Small intestine (tissue), 7 donors: ENCODE data around the gene PLA2G4D. TPM values are rescaled to one million over a fixed set of nuclear protein-coding genes. Genes with fewer than 3 reads are reported as not detected.

Experiments
- DNase-seq, 2 donors: peaks; one replicate each; pipeline versions ENCODE4 v3.0.0 to v3.0.0-alpha.2; 2013
- FAIRE-seq: peaks from 2 replicates; lab custom pipeline; 2012; peaks lifted over from hg19 to GRCh38; lab: Jason Lieb, UNC
- H3K27ac ChIP-seq, 3 donors: one replicate each; pipeline ENCODE4 v1.5.1; 2013; ENCODE audit warnings: low read length in 2 of 3, mild to moderate bottlenecking in 2 of 3, control low read depth in 1 of 3, inconsistent platforms in 1 of 3, low read depth in 1 of 3, moderate library complexity in 1 of 3
- H3K27me3 ChIP-seq, 3 donors: one replicate each; pipeline ENCODE4 v1.6.1; 2013; ENCODE audit warnings: low read length in 3 of 3, inconsistent platforms in 1 of 3; ENCODE audit not compliant: control insufficient read depth in 3 of 3, insufficient read depth in 3 of 3
- H3K36me3 ChIP-seq, 3 donors: one replicate each; pipeline ENCODE4 v1.6.1; 2013; ENCODE audit warnings: low read length in 3 of 3, inconsistent platforms in 1 of 3, low read depth in 1 of 3, mild to moderate bottlenecking in 1 of 3, moderate library complexity in 1 of 3; ENCODE audit not compliant: control insufficient read depth in 3 of 3, insufficient read depth in 2 of 3
- H3K4me1 ChIP-seq, 3 donors: one replicate each; pipeline ENCODE4 v1.6.1; 2013; ENCODE audit warnings: low read length in 2 of 3, inconsistent platforms in 1 of 3, low read depth in 1 of 3, mild to moderate bottlenecking in 1 of 3, moderate library complexity in 1 of 3; ENCODE audit not compliant: control insufficient read depth in 3 of 3, insufficient read depth in 2 of 3
- H3K4me3 ChIP-seq, 3 donors: one replicate each; pipeline ENCODE4 v1.5.1; 2013; ENCODE audit warnings: low read length in 3 of 3, control low read depth in 1 of 3, inconsistent platforms in 1 of 3, low read depth in 1 of 3, mild to moderate bottlenecking in 1 of 3, moderate library complexity in 1 of 3
- H3K9me3 ChIP-seq, 2 donors: one replicate each; pipeline ENCODE4 v1.6.1; 2013; ENCODE audit warnings: low read depth in 1 of 2, low read length in 1 of 2; ENCODE audit not compliant: control insufficient read depth in 2 of 2, insufficient read depth in 1 of 2
- WGBS, 3 donors: extraction: QIAGEN DNeasy Blood & Tissue Kit; methylation state at CpG; one replicate each; pipeline ENCODE4 v1.1.7; 2013; 5-methylcytosine and 5-hydroxymethylcytosine counted together
- polyA plus RNA-seq, 4 donors: library from polyadenylated mRNA; stranded (reverse) in 3 of 4; unstranded in 1 of 4; fragments of 200-250 nt in 3 of 4; fragments of 120-200 nt in 1 of 4; gene quantifications; one replicate each; pipeline versions ENCODE4 v1.2.1 to v1.2.3, GENCODE V29; 2013
- donor health status: healthy with polysubstance abuse.
- donor health status: control.
- donor health status: control.
- donor health status: Bipolar disorder and iron deficiency.
- donor health status: healthy.

The PLA2G4D gene
- polyA plus RNA-seq, 4 donors, result 0.18 to 0.22 (median 0.18) TPM; not detected in 1

DNA sequence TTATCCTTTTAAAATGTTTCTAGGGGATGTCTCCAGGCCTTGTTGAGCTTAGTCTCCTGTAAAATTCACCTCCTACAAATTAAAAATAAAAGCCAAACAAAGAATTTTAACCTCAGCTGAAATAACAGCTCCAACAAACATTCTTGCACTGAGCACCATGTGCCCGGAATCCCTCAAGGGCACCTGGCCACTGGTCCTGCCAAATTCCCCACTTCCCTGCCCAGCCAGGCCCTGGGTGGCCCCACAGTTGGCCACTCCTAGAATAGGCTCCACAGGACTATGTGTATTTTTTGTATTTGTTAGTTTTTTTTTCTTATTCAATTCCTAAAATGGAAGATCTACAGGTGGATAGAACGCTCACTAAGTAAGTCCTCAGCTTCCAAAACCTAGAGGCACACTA lies 40.4 kb downstream of the PLA2G4D start:
- H3K4me3 ChIP-seq, result no peak overlapping the region
- FAIRE-seq, result no peak
- peaks cover 0 to 15% (median 0%) of the 10 kb centered on the region in 3 donors for H3K4me1 ChIP-seq
- DNase-seq, result no peak
- H3K9me3 ChIP-seq, result no peaks in the 10 kb centered on the region
- H3K36me3 ChIP-seq, result no peaks in the 10 kb centered on the region
- H3K27me3 ChIP-seq, result no peaks in the 10 kb centered on the region
- WGBS, 3 donors, result 69 to 85% (median 85%) methylated on average over 2 of the region's 2 CpGs
- H3K27ac ChIP-seq, result no peak overlapping the region

DNA sequence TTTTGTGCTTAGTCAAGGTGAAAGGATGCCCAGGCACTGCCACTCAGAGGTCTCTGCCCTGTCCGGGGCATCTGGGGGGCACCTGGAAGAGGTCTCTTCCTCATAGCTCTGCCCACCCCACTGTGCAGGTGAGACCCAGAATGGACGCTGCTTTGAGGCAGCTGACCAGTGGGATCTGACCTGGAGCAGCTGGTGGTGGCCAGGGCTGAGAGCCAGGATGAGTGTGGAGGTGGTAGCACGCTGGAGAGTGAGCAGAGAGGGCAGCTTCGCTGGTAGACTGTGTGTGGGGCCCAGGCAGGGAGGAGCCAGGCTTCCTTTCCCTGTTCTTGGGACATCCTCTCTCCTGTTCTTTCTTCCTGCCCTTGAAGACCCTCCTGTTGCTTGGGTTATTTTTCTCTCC lies 41.4 kb downstream of the PLA2G4D start:
- WGBS, 3 donors, result 78 to 86% (median 83%) methylated on average over 4 of the region's 4 CpGs
- Histone ChIP-seq H3K36me3 (no peaks in the 10 kb centered on the region), H3K4me3 (no peak overlapping the region), H3K9me3 (no peaks in the 10 kb centered on the region), H3K27me3 (no peaks in the 10 kb centered on the region), H3K27ac (no peak overlapping the region), H3K4me1 (peaks cover 0 to 13% (median 0%) of the 10 kb centered on the region in 3 donors)
- DNase-seq (no peak), FAIRE-seq (no peak)

DNA sequence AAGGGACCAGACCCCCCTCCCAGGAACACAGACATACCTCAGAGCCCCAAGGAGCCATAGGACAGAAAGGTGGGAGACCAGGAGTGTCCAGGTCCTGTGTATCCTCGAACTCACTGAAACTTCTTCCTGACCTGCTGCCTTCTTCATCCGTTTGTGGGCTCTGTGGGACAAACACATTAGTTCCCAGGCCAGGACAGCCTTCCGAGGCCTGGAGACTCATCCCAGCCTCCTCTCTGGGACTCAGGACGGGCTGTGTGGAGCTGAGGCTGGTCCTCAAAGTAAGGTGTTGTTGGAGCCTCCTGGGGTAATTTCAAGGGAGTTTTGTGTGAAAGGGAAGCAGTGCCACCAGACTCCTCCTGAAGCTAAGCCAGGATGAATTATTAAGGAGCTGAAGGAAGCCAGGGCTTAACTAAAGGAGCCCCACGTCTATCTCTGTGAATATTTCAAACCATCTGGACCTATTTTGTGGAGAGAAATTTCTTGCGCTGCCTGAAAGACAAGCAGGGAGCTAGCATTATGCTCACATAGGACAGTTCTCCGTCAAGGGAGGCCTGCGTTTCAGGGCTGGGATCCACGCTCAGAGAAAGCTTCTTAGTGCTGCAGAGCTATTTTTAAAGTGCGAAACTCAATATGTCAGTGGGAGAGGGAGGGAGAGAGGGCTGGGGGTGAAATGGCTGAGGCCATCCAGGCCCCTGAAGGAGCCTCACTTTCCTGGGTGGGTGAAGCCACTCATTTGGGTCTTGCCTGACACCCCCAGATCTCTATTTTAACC lies 43.7 kb downstream of the PLA2G4D start:
- no peak overlapping the region for H3K27ac ChIP-seq
- no peaks in the 10 kb centered on the region for H3K4me1 ChIP-seq
- no peaks in the 10 kb centered on the region for H3K27me3 ChIP-seq
- H3K4me3 ChIP-seq, result no peak overlapping the region
- FAIRE-seq (no peak), DNase-seq (no peak)
- WGBS, 3 donors, result 83 to 88% (median 84%) methylated on average over 10 of the region's 10 CpGs
- H3K9me3 ChIP-seq, result no peaks in the 10 kb centered on the region
- H3K36me3 ChIP-seq, result no peaks in the 10 kb centered on the region

DNA sequence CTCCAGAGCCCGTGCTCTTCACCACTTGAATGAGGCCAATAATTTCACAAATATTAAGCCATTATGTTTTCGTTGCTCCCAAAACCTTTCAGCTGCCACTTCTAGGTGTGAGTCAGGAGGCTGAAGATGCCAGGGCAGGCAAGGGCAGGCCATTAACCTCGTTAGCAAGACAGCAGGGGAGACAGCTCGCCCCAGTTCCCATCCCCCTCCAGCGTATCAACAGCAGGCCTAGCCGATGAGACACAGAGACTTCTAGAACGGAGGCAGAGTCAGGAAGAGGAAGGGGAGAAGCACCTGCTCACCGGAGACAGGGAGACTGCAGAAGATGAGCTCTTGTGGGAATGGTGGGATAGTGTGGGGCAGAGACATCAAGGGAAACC lies 45.6 kb downstream of the PLA2G4D start:
- H3K9me3 ChIP-seq, result no peaks in the 10 kb centered on the region
- H3K4me1 ChIP-seq, result no peaks in the 10 kb centered on the region
- H3K36me3 ChIP-seq, result no peaks in the 10 kb centered on the region
- no peak for FAIRE-seq
- DNase-seq, result no peak
- H3K27me3 ChIP-seq, result no peaks in the 10 kb centered on the region
- no peak overlapping the region for H3K4me3 ChIP-seq
- 79 to 84% (median 84%) methylated on average over 8 of the region's 8 CpGs for WGBS, 3 donors
- no peak overlapping the region for H3K27ac ChIP-seq

DNA sequence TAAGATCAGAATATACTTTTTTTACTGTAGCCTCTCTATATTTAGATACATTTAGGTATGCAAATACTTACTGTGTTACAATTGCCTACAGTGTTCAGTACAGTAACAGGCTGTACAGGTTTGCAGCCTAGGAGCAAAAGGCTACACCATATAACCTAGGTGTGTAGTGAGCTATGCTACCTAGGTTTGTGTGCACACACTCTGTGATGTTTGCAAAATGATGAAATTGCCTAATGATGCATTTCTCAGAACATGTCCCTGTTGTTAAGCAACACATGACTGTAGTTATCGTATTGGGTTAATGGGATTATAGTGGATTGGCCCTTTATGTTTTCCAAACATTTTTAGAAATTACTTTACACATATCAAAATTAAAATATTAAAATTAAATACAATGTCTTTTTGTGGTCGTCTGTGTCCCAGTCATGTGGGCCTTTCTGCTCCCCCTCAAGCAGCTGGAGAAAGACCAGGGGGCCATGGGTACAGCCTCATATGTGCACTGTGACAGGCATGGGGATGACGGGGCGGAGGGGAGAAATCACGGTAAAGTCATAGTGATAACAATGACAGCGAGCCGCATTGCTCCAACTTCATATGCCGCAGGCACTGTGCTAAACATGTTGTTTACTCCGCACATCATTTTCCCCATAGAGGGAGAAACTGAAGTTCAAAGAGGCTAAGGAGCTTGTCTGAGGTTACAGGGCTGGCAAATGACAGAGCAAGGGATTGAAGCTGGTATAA lies 46.1 kb downstream of the PLA2G4D start:
- no peak for FAIRE-seq
- WGBS, 3 donors, result 91 to 95% (median 93%) methylated on average over 9 of the region's 9 CpGs
- Histone ChIP-seq H3K27ac (no peak overlapping the region), H3K9me3 (no peaks in the 10 kb centered on the region), H3K4me1 (no peaks in the 10 kb centered on the region), H3K4me3 (no peak overlapping the region), H3K36me3 (no peaks in the 10 kb centered on the region), H3K27me3 (no peaks in the 10 kb centered on the region)
- no peak for DNase-seq

DNA sequence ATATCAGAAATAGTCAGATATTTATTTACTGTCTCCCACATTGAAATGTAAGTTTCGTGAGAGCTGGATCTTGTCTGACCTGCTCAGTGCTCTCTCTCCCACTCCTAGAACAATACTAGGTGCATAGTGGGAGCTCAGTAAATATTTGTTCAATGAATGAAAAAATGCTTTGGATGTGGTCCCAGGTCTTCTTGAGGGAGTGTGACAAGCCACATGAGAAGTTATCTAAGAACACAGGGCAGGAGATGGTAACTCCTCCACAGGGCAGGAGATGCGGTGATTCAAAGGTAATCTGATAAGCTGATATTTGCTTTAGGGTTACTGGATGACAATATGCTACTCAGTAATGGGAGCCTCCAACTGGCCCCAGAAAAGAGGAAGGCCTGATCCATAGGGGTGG lies 47.8 kb downstream of the PLA2G4D start:
- Histone ChIP-seq H3K9me3 (no peaks in the 10 kb centered on the region), H3K4me3 (no peak overlapping the region), H3K27me3 (no peaks in the 10 kb centered on the region), H3K27ac (no peak overlapping the region), H3K36me3 (no peaks in the 10 kb centered on the region), H3K4me1 (no peaks in the 10 kb centered on the region)
- no peak for DNase-seq
- WGBS, 3 donors, result 40 to 80% (median 58%) methylated on average over 2 of the region's 2 CpGs
- no peak for FAIRE-seq

DNA sequence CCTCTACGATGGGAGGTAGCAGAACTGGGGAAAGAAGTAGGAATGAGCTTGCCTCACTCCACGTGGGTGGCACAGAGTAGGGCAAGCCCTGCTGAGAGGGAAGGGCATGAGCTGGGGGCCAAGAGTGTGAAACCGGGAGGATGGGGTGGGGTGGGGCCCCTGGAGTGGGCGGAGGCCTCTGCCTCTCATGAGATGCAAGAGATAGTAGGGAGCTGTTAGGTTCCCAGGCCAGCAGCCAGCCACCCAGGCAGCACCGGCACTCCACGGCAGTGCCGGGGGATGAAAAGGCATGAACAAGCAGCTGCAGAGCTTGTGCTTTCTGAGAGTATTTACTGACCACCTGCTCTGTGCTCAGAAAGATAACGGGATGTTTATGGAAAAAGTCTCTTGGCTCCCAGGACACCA lies 49.1 kb downstream of the PLA2G4D start:
- 36 to 54% (median 45%) methylated on average over 8 of the region's 8 CpGs for WGBS, 3 donors
- Histone ChIP-seq H3K4me1 (no peaks in the 10 kb centered on the region), H3K4me3 (no peak overlapping the region), H3K9me3 (no peaks in the 10 kb centered on the region), H3K36me3 (no peaks in the 10 kb centered on the region), H3K27me3 (no peaks in the 10 kb centered on the region), H3K27ac (no peak overlapping the region)
- DNase-seq (no peak), FAIRE-seq (no peak)

DNA sequence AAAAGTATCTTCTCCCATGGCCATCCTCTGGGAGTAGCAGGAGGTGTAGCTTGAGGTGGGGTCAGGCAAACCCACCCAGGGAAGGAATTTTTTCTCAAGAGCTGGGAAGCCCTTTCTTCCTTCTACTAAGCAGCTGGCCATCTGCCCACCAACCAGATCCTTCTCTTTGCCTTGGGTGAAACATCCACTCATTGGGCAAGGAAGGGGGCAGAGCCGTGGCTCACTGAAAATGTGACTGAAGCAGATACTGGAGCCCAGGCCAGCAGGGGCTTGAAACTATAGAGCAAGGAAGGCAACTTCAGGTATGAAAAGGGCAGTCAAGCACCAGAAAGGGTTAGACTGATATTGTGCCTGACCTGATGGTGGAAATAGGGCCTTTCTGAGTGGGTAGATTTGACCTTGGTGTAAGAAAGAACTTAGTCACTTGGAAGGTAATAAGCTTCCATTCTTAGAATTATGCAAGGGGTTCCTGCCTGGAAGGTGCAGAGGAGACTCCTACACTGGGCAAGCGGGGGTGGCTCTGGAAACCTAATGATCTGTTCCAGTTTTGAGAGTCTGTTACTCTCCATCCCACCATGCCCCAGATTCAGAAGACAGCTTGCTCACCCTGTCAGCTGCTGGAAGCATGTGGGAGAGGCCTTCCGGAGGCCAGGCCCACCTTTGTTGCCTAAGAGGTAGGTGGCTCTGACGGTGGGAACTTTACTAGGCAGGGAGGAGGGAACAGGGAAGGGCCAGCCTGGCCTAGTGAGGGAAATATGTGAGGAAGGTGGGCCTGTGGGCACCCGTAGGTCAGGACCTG lies 51.6 kb downstream of the PLA2G4D start:
- Histone ChIP-seq H3K36me3 (no peaks in the 10 kb centered on the region), H3K4me3 (no peak overlapping the region), H3K27ac (no peak overlapping the region), H3K27me3 (no peaks in the 10 kb centered on the region), H3K9me3 (no peaks in the 10 kb centered on the region), H3K4me1 (no peaks in the 10 kb centered on the region)
- DNase-seq, result no peak
- FAIRE-seq, result no peak
- 81 to 91% (median 86%) methylated on average over 5 of the region's 5 CpGs for whole genome bisulfite sequencing, 3 donors
